Naive thymus-derived CD4-positive, alpha-beta T cell (primary cell): Measurements from ENCODE around the gene ADGRL1. TPM values are rescaled to one million over a fixed set of nuclear protein-coding genes. Genes with fewer than 3 reads are reported as not detected.

ENCODE experiments used
- ATAC-seq: fragments of 150-1000 bp; cut with Tn5 transposase; 2 replicates; pipeline ENCODE4 v1.10.0; 2021; ENCODE audit warnings: mild to moderate bottlenecking, moderate library complexity
- CTCF ChIA-PET: fragments of 350-600 bp; sonication (Branson Sonifier 250); formaldehyde crosslinking; loops from one replicate; lab custom pipeline; 2021; ENCODE audit warnings: antibody characterized with exemption; lab: Charles Lee
- POLR2A ChIA-PET: fragments of 350-600 bp; sonication (Branson Sonifier 250); formaldehyde crosslinking; loops from one replicate; lab custom pipeline; 2021; ENCODE audit warnings: antibody characterized with exemption, inconsistent platforms; lab: Charles Lee
- DNase-seq, 9 donors: peaks; one replicate each; pipeline versions ENCODE4 v3.0.0 to v3.0.0-alpha.2; 2020 to 2022; ENCODE audit warnings: mixed read lengths in 1 of 9
- H3K27ac ChIP-seq: one replicate; pipeline ENCODE4 v1.7.0; 2013; ENCODE audit warnings: mild to moderate bottlenecking, low read depth, low read length, moderate library complexity
- H3K27me3 ChIP-seq, 2 donors: one replicate each; pipeline ENCODE4 v1.7.0; 2013; ENCODE audit warnings: low read length in 2 of 2, mild to moderate bottlenecking in 2 of 2, moderate library complexity in 2 of 2; ENCODE audit not compliant: control insufficient read depth in 2 of 2, insufficient read depth in 2 of 2
- H3K36me3 ChIP-seq, 3 experiments: 1 replicate in 2 of 3; 2 replicates in 1 of 3; pipeline ENCODE4 v1.7.0; 2013; ENCODE audit warnings: low read length in 3 of 3, mild to moderate bottlenecking in 3 of 3, moderate library complexity in 1 of 3; ENCODE audit not compliant: insufficient read depth in 3 of 3, control insufficient read depth in 2 of 3
- H3K4me1 ChIP-seq, 2 donors: one replicate each; pipeline ENCODE4 v1.7.0; 2013; ENCODE audit warnings: low read length in 2 of 2, mild to moderate bottlenecking in 2 of 2, moderate library complexity in 1 of 2; ENCODE audit not compliant: control insufficient read depth in 2 of 2, insufficient read depth in 2 of 2
- H3K4me3 ChIP-seq: 2 replicates; pipeline ENCODE4 v1.7.0; 2013; ENCODE audit warnings: mild to moderate bottlenecking, low read length
- H3K9me3 ChIP-seq, 3 experiments: 1 replicate in 2 of 3; 2 replicates in 1 of 3; pipeline ENCODE4 v1.7.0; 2013; ENCODE audit warnings: low read length in 3 of 3; ENCODE audit not compliant: control insufficient read depth in 2 of 3
- H3K27ac Mint-ChIP-seq, 9 donors: one replicate each; pipeline ENCODE4 v1.8.0; 2020 to 2022; ENCODE audit warnings: mixed read lengths in 9 of 9, mild to moderate bottlenecking in 8 of 9, moderate library complexity in 5 of 9, inconsistent platforms in 2 of 9
- H3K27me3 Mint-ChIP-seq, 5 donors: one replicate each; pipeline ENCODE4 v1.8.0; 2021 to 2022; ENCODE audit warnings: mixed read lengths in 5 of 5, mild to moderate bottlenecking in 1 of 5
- H3K36me3 Mint-ChIP-seq, 5 donors: one replicate each; pipeline ENCODE4 v1.8.0; 2020 to 2022; ENCODE audit warnings: mixed read lengths in 5 of 5, mild to moderate bottlenecking in 3 of 5, inconsistent platforms in 1 of 5
- H3K4me1 Mint-ChIP-seq, 7 donors: one replicate each; pipeline ENCODE4 v1.8.0; 2020 to 2022; ENCODE audit warnings: mixed read lengths in 7 of 7, mild to moderate bottlenecking in 3 of 7, inconsistent platforms in 1 of 7
- H3K4me3 Mint-ChIP-seq, 10 donors: one replicate each; pipeline ENCODE4 v1.8.0; 2020 to 2022; ENCODE audit warnings: mild to moderate bottlenecking in 10 of 10, mixed read lengths in 10 of 10, moderate library complexity in 6 of 10, inconsistent platforms in 2 of 10
- H3K9me3 Mint-ChIP-seq, 11 donors: one replicate each; pipeline ENCODE4 v1.8.0; 2020 to 2022; ENCODE audit warnings: mixed read lengths in 11 of 11, mild to moderate bottlenecking in 4 of 11, inconsistent platforms in 1 of 11, moderate library complexity in 1 of 11
- intact Hi-C, 2 donors: fragments of 100-400 bp; cut with micrococcal nuclease; formaldehyde crosslinking; loops; one replicate each; pipeline ENCODE4 v1.15.1; 2023
- polyA plus RNA-seq, 2 donors: library from polyadenylated mRNA; unstranded; fragments of 300-500 nt; fragmentation: Illumina TruSeq; gene quantifications; one replicate each; pipeline ENCODE4 v1.2.3, GENCODE V29; 2021
- total RNA-seq, 6 experiments: library from RNA in 5 of 6; stranded (reverse) in 5 of 6; gene quantifications; 1 replicate in 5 of 6; 2 replicates in 1 of 6; pipeline ENCODE4 v1.2.3 and lab custom pipeline; 2021 to 2026

The ADGRL1 gene
- total and polyA plus RNA-seq, 7 experiments from 2014 or later: 0.72 to 39.4 (median 31.1) TPM

DNA sequence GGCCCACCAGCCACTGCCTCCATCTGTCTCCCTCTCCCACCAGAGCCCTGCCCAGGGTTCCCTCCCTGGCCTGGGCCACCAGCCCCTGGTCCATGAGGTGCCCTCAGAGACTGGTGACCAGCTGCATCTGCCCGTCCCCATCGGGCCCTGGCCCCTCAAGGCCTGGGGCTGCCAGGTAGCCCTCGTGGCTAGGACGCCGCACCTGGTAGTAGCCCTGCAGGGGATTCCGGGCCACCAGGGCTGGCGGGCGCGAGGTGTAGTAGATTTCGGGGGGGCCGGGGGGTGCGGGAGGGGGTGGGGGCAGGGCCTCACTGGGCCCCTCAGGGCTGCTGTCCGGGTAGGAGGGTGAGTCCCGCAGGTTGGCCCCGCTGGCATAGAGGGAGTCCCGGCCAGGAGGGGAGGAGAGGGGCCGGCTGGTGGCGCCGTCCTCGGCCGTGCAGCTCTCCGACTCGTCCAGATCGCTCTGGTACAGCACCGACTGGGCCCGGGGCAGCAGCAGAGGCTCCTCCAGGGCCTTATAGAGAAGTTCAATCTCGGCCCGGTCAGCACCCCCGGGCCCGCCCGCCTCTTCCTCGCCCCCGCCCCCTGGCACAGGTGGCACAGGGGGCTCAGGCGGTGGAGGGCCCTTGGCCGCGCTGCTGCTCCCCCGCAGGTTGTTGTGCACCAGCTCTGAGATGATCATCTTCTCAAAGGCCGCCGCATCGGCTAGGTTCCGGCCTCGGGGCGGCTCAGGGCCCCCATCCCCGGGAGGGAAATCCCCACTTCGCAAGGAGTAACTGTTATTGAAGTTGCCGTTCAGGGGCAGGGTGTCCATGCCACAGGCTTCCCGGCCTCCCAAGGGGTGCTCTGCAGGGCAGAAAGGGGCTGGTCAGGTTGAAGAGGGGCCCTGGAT is 55.0 kb downstream of the ADGRL1 start:
- H3K4me1 Mint-ChIP-seq: peaks cover 16 to 55% (median 32%) of the 10 kb centered on the region in 7 donors
- ATAC-seq (no peak), DNase-seq (no peak)
- peaks cover 0 to 15% (median 5%) of the 10 kb centered on the region in 5 donors for H3K36me3 Mint-ChIP-seq
- CTCF ChIA-PET: interaction anchor here (0.6 to 2.6 kb wide), 3 partner anchors 14 to 1374 kb away, joined by 3 to 14 read pairs (median 4); partner anchors contain the start of gene ASF1B
- peaks cover 0 to 3% (median 0%) of the 10 kb centered on the region in 11 donors for H3K9me3 Mint-ChIP-seq
- no peaks in the 10 kb centered on the region for H3K27me3 Mint-ChIP-seq
- H3K4me3 Mint-ChIP-seq: peak overlapping the region in 5 of 10 donors; percentile 17 to 91 (median 85)
- H3K27ac ChIP-seq: peak overlapping the region; percentile 91
- H3K9me3 ChIP-seq: no peaks in the 10 kb centered on the region
- H3K4me3 ChIP-seq: no peak overlapping the region
- H3K27me3 ChIP-seq: no peaks in the 10 kb centered on the region
- H3K4me1 ChIP-seq: peaks cover 23 to 30% of the 10 kb centered on the region in 2 donors
- peaks cover 0 to 37% (median 8%) of the 10 kb centered on the region in 3 experiments for H3K36me3 ChIP-seq
- H3K27ac Mint-ChIP-seq: peak overlapping the region; percentile 95 to 99 (median 99)
- intact Hi-C loops: no loop called here
- POLR2A ChIA-PET: interaction anchor here (1.0 to 3.6 kb wide), 10 partner anchors 9 to 284 kb away, joined by 3 to 22 read pairs (median 4); partner anchors contain the start of genes ADGRL1 and ASF1B

DNA sequence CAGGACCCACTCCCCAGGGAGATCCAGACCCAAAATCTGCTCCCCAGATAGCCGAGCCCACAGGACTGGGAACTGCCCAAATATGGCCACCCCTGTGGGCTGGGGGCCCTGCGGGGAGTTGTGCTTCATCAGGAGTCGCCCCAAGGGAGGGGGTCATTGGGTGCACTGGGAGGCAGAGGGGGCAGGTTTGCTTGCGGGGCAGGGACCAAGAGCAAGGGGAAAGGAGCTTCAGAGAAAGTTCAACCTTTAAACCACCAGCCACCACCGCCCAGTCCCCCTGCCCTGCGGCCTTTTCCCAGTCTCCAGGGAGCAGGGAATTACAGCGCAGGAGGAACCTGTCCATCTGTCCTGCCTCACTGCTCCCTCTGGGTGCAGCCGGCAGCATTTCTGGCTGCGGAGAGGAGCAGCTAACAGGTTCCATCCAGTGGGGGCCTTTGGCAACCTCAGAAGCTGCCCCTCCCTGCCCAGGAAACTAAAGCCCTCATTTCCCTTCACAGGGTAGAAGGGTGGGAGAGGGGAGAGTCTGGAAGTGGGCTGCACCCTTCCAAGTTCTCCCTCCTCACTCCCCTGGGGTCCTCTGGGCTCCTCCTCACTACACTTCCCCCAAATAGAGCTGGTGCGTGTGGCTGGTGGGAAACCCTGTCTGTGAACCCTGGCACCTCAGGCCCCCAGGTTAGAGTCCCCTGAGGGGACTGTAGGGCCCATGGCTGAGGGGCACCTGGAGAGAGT is 55.8 kb downstream of the ADGRL1 start:
- Histone ChIP-seq H3K4me3 (peak overlapping the region; percentile 61), H3K27me3 (no peaks in the 10 kb centered on the region), H3K27ac (peak overlapping the region; percentile 91), H3K9me3 (no peaks in the 10 kb centered on the region), H3K4me1 (peaks cover 23 to 30% of the 10 kb centered on the region in 2 donors), H3K36me3 (peaks cover 0 to 30% (median 4%) of the 10 kb centered on the region in 3 experiments)
- Mint-ChIP-seq H3K36me3 (peaks cover 0 to 15% (median 5%) of the 10 kb centered on the region in 5 donors), H3K4me1 (peaks cover 16 to 63% (median 40%) of the 10 kb centered on the region in 7 donors), H3K9me3 (peaks cover 0 to 7% (median 0%) of the 10 kb centered on the region in 11 donors), H3K27ac (peak overlapping the region; percentile 95 to 99 (median 99)), H3K27me3 (no peaks in the 10 kb centered on the region), H3K4me3 (peak overlapping the region; percentile 82 to 95 (median 88))
- ATAC-seq: no peak
- ChIA-PET POLR2A (interaction anchor here (1.0 to 3.6 kb wide), 10 partner anchors 10 to 285 kb away, joined by 3 to 22 read pairs (median 4); partner anchors contain the start of genes ADGRE5, ADGRL1 and ASF1B), CTCF (interaction anchor here (0.6 to 2.6 kb wide), 5 partner anchors 10 to 1373 kb away, joined by 3 to 14 read pairs (median 4); partner anchors contain the start of gene ASF1B)
- peak in 2 of 9 donors; percentile 16 to 26 for DNase-seq
- intact Hi-C loops: no loop called here

GRCh38 chr19:14149509-14149994 is 56.4 kb downstream of the ADGRL1 start:
- no peaks in the 10 kb centered on the region for H3K27me3 ChIP-seq
- ATAC-seq (peak; percentile 86), DNase-seq (peak; percentile 41 to 74 (median 68))
- CTCF ChIA-PET: interaction anchor here (0.6 to 2.6 kb wide), 3 partner anchors 9 to 212 kb away, joined by 3 to 14 read pairs (median 4); partner anchors contain the start of gene ASF1B
- H3K9me3 Mint-ChIP-seq: peaks cover 0 to 8% (median 0%) of the 10 kb centered on the region in 11 donors
- intact Hi-C loops: loop anchor here (1.0 to 5.0 kb wide), 5 partner anchors 12 to 48 kb away; no protein-coding TSS in a partner anchor
- H3K27ac Mint-ChIP-seq: peak overlapping the region; percentile 95 to 99 (median 99)
- peak overlapping the region; percentile 61 for H3K4me3 ChIP-seq
- peaks cover 16 to 69% (median 45%) of the 10 kb centered on the region in 7 donors for H3K4me1 Mint-ChIP-seq
- POLR2A ChIA-PET: interaction anchor here (0.9 to 3.6 kb wide), 10 partner anchors 10 to 285 kb away, joined by 3 to 22 read pairs (median 4); partner anchors contain the start of genes ADGRE5, ADGRL1, ASF1B and DCAF15
- peaks cover 0 to 15% (median 5%) of the 10 kb centered on the region in 5 donors for H3K36me3 Mint-ChIP-seq
- peaks cover 0 to 25% (median 4%) of the 10 kb centered on the region in 3 experiments for H3K36me3 ChIP-seq
- H3K9me3 ChIP-seq: no peaks in the 10 kb centered on the region
- peaks cover 23 to 30% of the 10 kb centered on the region in 2 donors for H3K4me1 ChIP-seq
- H3K27ac ChIP-seq: peak overlapping the region; percentile 91
- H3K4me3 Mint-ChIP-seq: peak overlapping the region; percentile 82 to 95 (median 88)
- no peaks in the 10 kb centered on the region for H3K27me3 Mint-ChIP-seq

- Histone ChIP-seq H3K27ac (peak overlapping the region; percentile 91), H3K4me1 (peaks cover 23 to 30% of the 10 kb centered on the region in 2 donors), H3K36me3 (peaks cover 0 to 18% (median 4%) of the 10 kb centered on the region in 3 experiments), H3K27me3 (no peaks in the 10 kb centered on the region), H3K9me3 (no peaks in the 10 kb centered on the region), H3K4me3 (peak overlapping the region; percentile 61)
- intact Hi-C loops: loop anchor here (1.0 to 5.0 kb wide), 6 partner anchors 12 to 199 kb away; no protein-coding TSS in a partner anchor
- ChIA-PET POLR2A (interaction anchor here (0.8 to 3.6 kb wide), 12 partner anchors 9 to 369 kb away, joined by 3 to 22 read pairs (median 6); partner anchors contain the start of genes ADGRE5, ASF1B and DCAF15), CTCF (interaction anchor here (1.1 to 2.6 kb wide), 3 partner anchors 9 to 199 kb away, joined by 3 to 14 read pairs (median 9); partner anchors contain the start of gene ASF1B)
- peaks cover 0 to 12% (median 5%) of the 10 kb centered on the region in 5 donors for H3K36me3 Mint-ChIP-seq
- peaks cover 0 to 8% (median 0%) of the 10 kb centered on the region in 11 donors for H3K9me3 Mint-ChIP-seq
- no peak for DNase-seq
- no peaks in the 10 kb centered on the region for H3K27me3 Mint-ChIP-seq
- H3K27ac Mint-ChIP-seq: peak overlapping the region; percentile 95 to 99 (median 99)
- peaks cover 16 to 69% (median 45%) of the 10 kb centered on the region in 7 donors for H3K4me1 Mint-ChIP-seq
- ATAC-seq: no peak
- H3K4me3 Mint-ChIP-seq: peak overlapping the region; percentile 82 to 95 (median 88)
Measured at GRCh38 chr19:14148751-14149410, 57.1 kb downstream of the ADGRL1 start.

DNA sequence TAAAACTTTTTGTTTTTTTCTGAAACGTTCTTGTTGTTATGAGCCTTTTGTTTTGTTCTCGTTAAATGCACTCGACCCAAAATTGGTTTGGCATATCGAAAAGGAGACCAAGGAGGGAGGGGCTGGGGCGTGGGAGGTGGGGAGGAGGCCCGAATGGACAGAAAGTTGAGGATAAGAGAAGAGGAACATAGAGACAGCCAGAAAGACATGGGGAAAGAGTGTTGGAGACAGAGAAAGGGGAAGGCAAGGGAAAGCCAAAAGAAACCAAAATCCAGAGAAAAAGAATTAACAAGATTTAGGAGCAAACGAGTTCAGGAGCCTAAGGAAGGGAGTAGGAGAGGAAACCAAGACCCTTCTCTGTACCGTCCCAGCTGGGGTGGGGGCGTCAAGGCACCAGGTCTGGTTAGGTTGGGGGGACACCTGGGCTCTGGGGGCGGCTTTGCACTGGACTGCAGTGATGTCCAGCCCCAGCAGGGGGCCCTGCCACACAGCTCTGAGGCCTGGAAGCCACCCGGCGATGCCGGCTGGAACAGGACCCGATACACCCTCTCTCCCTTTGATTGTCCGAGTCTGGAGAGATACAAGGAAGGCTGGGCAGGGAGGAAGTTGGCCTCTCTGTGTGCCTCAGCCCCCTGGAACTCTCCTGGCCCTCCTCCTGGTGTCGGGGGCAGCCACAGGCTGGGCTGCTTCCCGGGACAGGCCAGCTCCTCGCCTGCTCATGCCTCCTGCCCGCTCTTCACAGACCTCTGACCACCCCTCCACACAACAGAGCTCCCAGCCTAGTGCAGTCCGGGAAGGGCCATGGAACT is 58.0 kb downstream of the ADGRL1 start:
- no peaks in the 10 kb centered on the region for H3K27me3 Mint-ChIP-seq
- H3K27me3 ChIP-seq: no peaks in the 10 kb centered on the region

More for the DNA sequence above, 58.0 kb downstream of the ADGRL1 start:
- Mint-ChIP-seq H3K9me3 (peaks cover 0 to 8% (median 0%) of the 10 kb centered on the region in 11 donors), H3K4me1 (peaks cover 13 to 67% (median 44%) of the 10 kb centered on the region in 7 donors), H3K27ac (peak overlapping the region; percentile 92 to 99 (median 99)), H3K36me3 (peaks cover 0 to 9% (median 2%) of the 10 kb centered on the region in 5 donors), H3K4me3 (peak overlapping the region in 9 of 10 donors; percentile 57 to 95 (median 82))
- DNase-seq (peak in 7 of 9 donors; percentile 23 to 51 (median 38)), ATAC-seq (peak; percentile 79)
- peak overlapping the region; percentile 91 for H3K27ac ChIP-seq
- POLR2A ChIA-PET: interaction anchor here (0.8 to 3.6 kb wide), 8 partner anchors 8 to 369 kb away, joined by 3 to 19 read pairs (median 6); partner anchors contain the start of gene ASF1B
- H3K4me3 ChIP-seq: no peak overlapping the region
- H3K4me1 ChIP-seq: peaks cover 23 to 30% of the 10 kb centered on the region in 2 donors
- CTCF ChIA-PET: interaction anchor here (0.6 to 2.6 kb wide), 5 partner anchors 8 to 200 kb away, joined by 3 to 14 read pairs (median 4); partner anchors contain the start of gene ASF1B
- H3K36me3 ChIP-seq: peaks cover 0 to 15% (median 4%) of the 10 kb centered on the region in 3 experiments
- intact Hi-C loops: loop anchor here (1.0 to 5.0 kb wide), 4 partner anchors 19 to 200 kb away; no protein-coding TSS in a partner anchor
- no peaks in the 10 kb centered on the region for H3K9me3 ChIP-seq
